ENCODE results near the gene ATXN2.

DNA sequence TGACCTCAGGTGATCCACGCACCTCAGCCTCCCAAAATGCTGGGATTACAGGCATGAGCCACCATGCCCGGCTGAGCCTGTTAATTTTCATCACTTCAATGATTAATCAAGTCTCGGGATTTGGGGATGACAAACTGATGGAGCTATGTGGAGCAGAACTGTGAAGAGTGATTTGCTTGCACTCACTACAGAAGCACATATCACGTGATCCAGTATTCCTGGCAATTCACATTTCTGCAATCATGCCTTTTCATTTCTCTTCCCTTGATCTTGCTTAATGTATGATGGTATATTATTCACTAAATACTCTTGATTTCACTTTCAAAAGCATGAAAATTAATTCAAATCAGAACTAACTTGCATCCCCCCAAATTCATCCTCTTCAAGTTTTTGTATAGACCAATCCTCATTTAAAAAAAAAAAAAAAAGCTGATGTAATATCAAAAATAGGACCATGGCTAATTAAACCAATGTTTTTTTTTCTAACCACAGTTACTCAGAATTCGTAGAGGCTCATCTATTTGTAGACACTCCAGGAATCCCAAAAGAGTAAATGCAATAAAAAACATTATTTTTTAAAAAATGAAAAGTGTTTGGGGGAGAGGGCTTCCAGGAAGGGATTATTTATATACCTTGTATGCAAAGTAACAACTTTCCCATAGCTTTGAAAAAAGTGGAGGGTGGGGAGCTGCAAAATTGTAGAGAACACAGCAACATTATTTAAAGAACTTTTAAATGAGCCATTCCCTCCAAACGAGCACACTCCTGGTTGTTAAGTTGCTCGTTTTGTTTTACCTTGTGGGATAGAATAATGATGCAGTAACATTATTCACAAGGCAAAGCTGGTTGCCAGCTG lies 7.0 kb upstream of the ATXN2 start:
- TF ChIP-seq, protein P1, sequence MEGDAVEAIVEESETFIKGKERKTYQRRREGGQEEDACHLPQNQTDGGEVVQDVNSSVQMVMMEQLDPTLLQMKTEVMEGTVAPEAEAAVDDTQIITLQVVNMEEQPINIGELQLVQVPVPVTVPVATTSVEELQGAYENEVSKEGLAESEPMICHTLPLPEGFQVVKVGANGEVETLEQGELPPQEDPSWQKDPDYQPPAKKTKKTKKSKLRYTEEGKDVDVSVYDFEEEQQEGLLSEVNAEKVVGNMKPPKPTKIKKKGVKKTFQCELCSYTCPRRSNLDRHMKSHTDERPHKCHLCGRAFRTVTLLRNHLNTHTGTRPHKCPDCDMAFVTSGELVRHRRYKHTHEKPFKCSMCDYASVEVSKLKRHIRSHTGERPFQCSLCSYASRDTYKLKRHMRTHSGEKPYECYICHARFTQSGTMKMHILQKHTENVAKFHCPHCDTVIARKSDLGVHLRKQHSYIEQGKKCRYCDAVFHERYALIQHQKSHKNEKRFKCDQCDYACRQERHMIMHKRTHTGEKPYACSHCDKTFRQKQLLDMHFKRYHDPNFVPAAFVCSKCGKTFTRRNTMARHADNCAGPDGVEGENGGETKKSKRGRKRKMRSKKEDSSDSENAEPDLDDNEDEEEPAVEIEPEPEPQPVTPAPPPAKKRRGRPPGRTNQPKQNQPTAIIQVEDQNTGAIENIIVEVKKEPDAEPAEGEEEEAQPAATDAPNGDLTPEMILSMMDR (conservative IDR thresholded peaks at IDR 0.05; ENCODE audit: low read length): no peak
- TF ChIP-seq EZH2phosphoT487 (IDR thresholded peaks at IDR 0.05; ENCODE audit: borderline replicate concordance, low read depth, low read length): no peak
